ENCODE results near the gene TEX47. TPM values are rescaled to one million over a fixed set of nuclear protein-coding genes. Genes with fewer than 3 reads are reported as not detected.

TEX47 gene
- total RNA-seq, 2 donors from 2014 or later = not detected

GRCh38 chr7:88818552-88818951 lies 23.0 kb upstream of the TEX47 start:
- no peak for ATAC-seq (ENCODE audit: insufficient number of reproducible peaks, low FRiP score, low read depth)
- H3K27me3 ChIP-seq (replicated peaks; ENCODE audit: insufficient read depth) = no peaks in the 10 kb centered on the region
- H3K4me3 ChIP-seq = no peak overlapping the region
- no peak overlapping the region for H3K27ac ChIP-seq
- no peak for DNase-seq (ENCODE audit: low spot score)
- H3K9me3 ChIP-seq = no peaks in the 10 kb centered on the region
- no peaks in the 10 kb centered on the region for H3K4me1 ChIP-seq (ENCODE audit: control insufficient read depth in 1 of 2, low read depth in 2 of 2)
- TF ChIP-seq CTCF (IDR thresholded peaks at IDR 0.05) = no peak
- H3K36me3 ChIP-seq = no peaks in the 10 kb centered on the region

GRCh38 chr7:88806280-88807037 lies 10.9 kb upstream of the TEX47 start:
- no peak for TF ChIP-seq CTCF (IDR thresholded peaks at IDR 0.05)
- no peak overlapping the region for H3K4me3 ChIP-seq

GRCh38 chr7:88801046-88801445 lies 5.5 kb upstream of the TEX47 start:
- H3K9me3 ChIP-seq = no peaks in the 10 kb centered on the region
- ATAC-seq (ENCODE audit: insufficient number of reproducible peaks, low FRiP score, low read depth) (no peak), DNase-seq (ENCODE audit: low spot score) (no peak)
- no peak overlapping the region for H3K27ac ChIP-seq
- H3K4me3 ChIP-seq = no peak overlapping the region
- H3K36me3 ChIP-seq = no peaks in the 10 kb centered on the region
- H3K27me3 ChIP-seq (replicated peaks; ENCODE audit: insufficient read depth) = no peaks in the 10 kb centered on the region
- no peaks in the 10 kb centered on the region for H3K4me1 ChIP-seq (ENCODE audit: control insufficient read depth in 1 of 2, low read depth in 2 of 2)
- no peak for TF ChIP-seq CTCF (IDR thresholded peaks at IDR 0.05)

More at GRCh38 chr7:88806280-88807037, 10.9 kb upstream of the TEX47 start:
- no peak for ATAC-seq (ENCODE audit: insufficient number of reproducible peaks, low FRiP score, low read depth)
- Histone ChIP-seq H3K4me1 (ENCODE audit: control insufficient read depth in 1 of 2, low read depth in 2 of 2) (no peaks in the 10 kb centered on the region), H3K9me3 (no peaks in the 10 kb centered on the region), H3K27ac (no peak overlapping the region), H3K27me3 (replicated peaks; ENCODE audit: insufficient read depth) (no peaks in the 10 kb centered on the region), H3K36me3 (no peaks in the 10 kb centered on the region)
- DNase-seq (ENCODE audit: low spot score) = no peak

GRCh38 chr7:88792361-88792760 lies 3.2 kb downstream of the TEX47 start:
- no peaks in the 10 kb centered on the region for H3K4me1 ChIP-seq (ENCODE audit: control insufficient read depth in 1 of 2, low read depth in 2 of 2)
- no peak overlapping the region for H3K27ac ChIP-seq
- no peak for TF ChIP-seq CTCF (IDR thresholded peaks at IDR 0.05)
- H3K9me3 ChIP-seq = no peaks in the 10 kb centered on the region
- H3K4me3 ChIP-seq = no peak overlapping the region
- H3K36me3 ChIP-seq = no peaks in the 10 kb centered on the region
- ATAC-seq (ENCODE audit: insufficient number of reproducible peaks, low FRiP score, low read depth) = no peak
- no peaks in the 10 kb centered on the region for H3K27me3 ChIP-seq (replicated peaks; ENCODE audit: insufficient read depth)
- no peak for DNase-seq (ENCODE audit: low spot score)

DNA sequence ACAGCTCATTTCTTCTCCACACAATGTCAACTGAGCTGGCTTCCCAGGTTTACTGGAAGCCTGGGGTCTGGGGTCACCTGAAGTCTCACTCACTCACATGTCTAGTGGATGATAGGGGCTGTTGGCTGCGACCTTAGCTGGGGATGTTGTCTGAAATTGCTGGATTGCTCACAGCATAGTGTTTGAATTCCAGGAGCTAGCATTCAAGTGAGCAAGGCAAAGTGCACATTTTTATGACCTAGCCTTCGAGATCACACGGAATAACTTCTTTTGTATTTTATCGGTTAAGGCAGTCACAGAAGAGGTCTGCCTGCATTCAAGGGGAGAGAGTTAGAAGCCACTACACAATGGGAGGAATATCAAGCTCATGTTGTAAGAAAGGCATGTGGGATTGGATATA lies 3.6 kb downstream of the TEX47 start:
- Histone ChIP-seq H3K36me3 (no peaks in the 10 kb centered on the region), H3K27me3 (replicated peaks; ENCODE audit: insufficient read depth) (no peaks in the 10 kb centered on the region), H3K9me3 (no peaks in the 10 kb centered on the region), H3K4me3 (no peak overlapping the region), H3K4me1 (ENCODE audit: control insufficient read depth in 1 of 2, low read depth in 2 of 2) (no peaks in the 10 kb centered on the region), H3K27ac (no peak overlapping the region)
- ATAC-seq (ENCODE audit: insufficient number of reproducible peaks, low FRiP score, low read depth) (no peak), DNase-seq (ENCODE audit: low spot score) (no peak)
- no peak for TF ChIP-seq CTCF (IDR thresholded peaks at IDR 0.05)

All from thoracic aorta (tissue), 2 donors.